Measurements from ENCODE around the gene PLPP1.

The PLPP1 gene

GRCh38 chr5:55534436-55535198 lies at the start of gene PLPP1:
Gene PLPP1 (minus strand): TSS chr5:55534964. CDS start chr5:55534629, 335 bp downstream.
- peak; percentile 55 for DNase-seq

- no peak for DNase-seq
Observed at GRCh38 chr5:55583578-55583977, 48.8 kb upstream of the PLPP1 start.

DNA sequence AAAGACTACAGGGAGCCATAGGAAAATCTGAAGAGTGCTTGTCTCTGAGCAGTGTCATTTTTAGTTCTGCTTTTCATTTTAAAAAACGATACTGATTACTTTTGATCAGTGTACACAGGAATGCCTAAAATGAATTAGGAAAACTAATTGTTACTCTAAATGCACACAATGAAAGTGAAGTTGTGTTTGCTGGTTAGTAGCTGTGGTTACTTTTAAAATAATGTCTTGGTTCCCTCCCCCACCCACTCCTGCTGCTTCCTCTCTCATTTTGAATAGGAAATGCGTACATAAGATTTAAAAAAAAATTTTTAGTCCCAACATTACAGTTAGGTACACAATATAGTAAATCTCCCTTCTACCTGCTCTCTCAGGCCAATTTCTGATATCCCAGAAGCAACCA lies 47.5 kb upstream of the PLPP1 start:
- no peak for DNase-seq

DNA sequence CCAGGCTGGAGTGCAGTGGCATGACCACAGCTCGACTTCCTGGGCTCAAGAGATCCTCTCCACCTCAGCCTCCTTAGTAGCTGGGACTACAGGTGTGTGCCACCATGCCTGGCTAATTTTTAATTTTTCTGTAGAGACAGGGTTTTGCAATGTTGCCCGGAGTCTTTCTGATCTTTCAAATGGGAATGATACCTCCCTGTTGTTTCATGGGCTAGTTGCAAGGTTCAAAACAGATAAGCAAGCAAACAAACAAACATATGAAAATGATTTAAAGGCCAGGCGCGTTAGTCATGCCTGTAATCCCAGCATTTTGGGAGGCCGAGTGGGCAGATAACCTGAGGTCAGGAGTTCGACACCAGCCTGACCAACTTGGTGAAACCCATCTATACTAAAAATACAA lies 45.3 kb upstream of the PLPP1 start:
- DNase-seq: no peak

DNA sequence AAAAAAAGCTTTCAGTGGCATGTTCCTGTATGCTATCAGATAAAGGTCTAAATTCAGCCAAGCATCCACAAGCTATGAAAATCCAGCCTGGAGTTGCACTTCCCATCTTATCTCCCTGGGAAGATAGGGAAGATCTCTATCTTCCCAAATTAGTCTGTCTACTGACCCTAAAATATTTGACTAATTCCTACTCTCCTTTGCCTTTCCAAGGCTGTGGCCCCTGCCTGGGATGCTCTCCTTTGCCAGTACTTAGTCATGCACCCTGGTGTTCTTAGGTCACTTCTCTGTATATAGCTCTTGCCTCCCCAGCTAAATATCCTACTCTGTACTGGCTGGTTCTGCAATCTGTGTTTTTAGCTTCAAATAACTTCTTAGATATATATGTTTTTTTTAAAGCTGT lies 44.0 kb upstream of the PLPP1 start:
- DNase-seq: no peak

GRCh38 chr5:55577353-55578060 lies 42.7 kb upstream of the PLPP1 start:
- DNase-seq: no peak

GRCh38 chr5:55576661-55577060 lies 41.9 kb upstream of the PLPP1 start:
- DNase-seq: no peak

GRCh38 chr5:55575815-55576583 lies 41.2 kb upstream of the PLPP1 start:
- no peak for DNase-seq

DNA sequence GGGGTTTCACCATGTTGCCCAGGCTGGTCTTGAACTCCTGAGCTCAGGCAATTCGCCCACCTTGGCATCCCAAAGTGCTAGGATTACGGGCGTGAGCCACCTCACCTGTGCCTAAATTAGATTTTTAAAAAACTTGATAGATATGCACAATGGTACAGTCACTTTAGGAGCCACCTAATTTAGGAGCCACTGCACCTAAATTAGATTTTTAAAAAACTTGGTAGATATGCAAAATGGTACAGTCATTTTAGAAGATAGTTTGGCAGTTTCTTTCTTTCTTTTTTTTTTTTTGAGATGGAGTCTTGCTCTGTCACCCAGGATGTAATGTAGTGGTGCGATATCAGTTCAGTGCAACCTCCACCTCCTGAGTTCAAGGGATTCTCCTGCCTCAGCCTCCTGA lies 37.8 kb upstream of the PLPP1 start:
- DNase-seq: no peak

DNA sequence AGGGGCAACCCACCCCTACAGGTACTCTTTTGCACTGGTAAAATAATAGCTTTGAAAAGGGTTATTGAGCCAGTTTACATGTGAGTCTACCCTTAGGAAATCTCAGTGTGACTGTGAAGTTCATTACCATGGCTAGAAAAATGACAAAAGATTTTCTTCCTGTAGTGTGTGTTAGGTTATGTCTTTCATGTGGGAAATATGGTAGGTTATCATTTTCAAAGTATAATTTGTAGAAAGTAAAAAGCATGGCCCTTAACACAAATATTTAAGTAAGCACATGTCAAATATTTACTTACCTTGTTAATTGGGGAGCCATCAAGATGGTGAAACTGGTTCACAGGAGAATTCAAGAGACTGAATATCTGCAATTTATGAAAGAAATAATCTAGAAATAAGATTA lies 37.3 kb upstream of the PLPP1 start:
- no peak for DNase-seq

- no peak for DNase-seq
Observed at GRCh38 chr5:55570570-55570969, 35.8 kb upstream of the PLPP1 start.

DNA sequence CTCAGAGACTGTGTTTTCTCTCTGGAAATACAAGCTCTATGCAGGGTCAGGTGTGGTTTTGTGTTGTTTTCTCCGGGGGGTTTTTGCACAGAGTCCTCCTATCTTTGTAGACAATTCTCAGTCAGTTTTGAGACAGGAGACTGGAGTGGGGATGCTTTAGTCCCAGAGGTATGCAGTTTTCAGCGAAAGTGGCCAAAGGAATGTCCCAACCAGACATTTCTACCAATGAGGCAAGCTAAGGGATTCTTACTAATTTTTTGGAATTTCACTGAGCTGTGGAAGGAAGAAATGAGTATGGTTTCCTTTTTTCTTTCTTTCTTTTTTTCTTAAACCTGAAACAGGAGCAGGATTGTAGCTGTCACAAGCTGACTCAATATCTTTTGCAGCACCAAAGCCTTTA lies 35.3 kb upstream of the PLPP1 start:
- no peak for DNase-seq

DNA sequence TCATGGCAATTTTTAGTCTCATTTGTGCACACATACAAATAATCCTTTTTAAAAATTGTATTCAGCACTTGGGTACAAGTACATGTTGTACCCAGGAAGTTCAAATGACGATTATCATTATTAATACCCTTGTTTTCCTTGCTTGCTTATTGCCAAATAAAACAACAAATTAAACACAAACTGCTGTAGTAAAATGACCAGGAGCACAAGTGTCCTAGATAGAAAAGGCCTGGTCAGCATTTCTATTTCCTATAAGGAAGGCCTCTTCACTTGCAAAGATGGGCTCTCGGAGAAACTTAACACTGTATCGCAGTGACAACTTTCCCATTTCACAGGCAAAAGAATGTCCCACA lies 34.7 kb upstream of the PLPP1 start:
- DNase-seq: no peak

DNA sequence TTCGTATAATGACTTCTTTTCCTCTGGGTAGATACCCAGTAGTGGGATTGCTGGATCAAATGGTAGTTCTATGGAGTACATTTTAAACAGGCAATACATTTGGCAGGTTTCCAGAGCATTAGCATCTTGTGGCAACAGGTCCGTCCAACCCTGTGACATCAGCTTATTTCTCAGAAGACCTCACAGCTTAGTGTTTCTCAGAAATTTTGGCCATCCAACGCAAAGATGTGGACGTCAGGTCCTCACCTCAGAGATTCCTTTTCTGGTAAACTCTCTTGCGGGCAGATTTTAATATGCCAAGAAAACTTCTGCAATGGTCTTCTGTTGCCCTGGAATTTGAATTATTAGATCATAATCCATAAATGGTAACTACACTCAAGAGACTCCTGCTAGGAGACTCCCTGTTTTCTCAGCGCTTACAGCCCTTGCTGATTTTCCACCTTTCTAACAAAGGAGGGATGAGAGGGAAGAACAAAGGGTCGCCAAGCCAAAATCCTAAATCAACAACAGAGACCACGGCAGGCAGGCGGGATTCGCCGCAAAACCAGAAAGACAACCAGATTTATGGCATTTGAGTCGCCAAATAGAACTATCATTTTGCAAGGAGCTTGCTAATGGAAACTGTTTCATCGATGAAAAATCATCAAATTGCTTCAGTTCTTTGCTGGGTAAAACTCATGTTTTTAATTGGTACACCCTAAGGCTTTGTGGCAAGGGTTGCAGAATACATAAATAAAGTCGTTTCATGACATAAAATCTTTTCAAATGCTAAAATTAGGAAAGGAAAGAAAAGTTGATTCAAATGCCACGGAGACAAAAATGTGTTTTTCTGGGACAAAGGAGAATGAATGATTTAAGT lies 34.1 kb upstream of the PLPP1 start:
- no peak for DNase-seq

DNA sequence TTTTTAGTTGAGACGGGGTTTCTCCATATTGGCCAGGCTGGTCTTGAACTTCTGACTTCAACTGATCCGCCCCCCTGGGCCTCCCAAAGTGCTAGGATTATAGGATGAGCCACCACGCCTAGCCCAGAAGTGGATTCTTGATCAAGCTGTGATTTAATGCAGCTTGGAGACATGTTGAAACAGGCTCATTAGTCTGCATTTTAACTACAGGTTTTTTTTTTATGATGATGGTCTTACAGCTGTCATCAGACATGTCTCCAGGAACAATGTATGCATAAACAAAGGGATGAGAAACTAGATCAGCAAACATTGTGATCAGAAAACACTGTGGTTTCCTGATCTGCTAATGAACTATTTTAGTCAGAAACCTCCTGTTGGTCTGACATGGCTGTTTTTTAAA lies 30.0 kb upstream of the PLPP1 start:
- no peak for DNase-seq

- DNase-seq: no peak
Observed at GRCh38 chr5:55558484-55558883, 23.7 kb upstream of the PLPP1 start.

DNA sequence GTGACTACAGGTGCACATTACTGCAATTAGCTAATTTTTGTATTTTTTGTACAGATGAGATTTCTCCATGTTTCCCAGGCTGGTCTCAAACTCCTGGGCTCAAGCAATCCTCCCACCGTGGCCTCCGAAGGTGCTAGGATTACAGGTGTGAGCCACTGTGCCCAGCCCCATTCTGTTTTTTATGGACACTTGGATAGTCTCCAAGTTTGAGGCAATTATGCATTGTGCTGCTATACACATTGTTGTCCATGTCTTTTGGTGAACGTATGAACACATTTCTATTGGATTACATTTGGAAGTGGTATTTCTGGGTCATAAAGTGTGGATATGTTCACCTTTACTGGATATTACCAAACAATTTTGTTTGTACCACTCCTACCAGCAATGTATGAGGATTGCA lies 22.4 kb upstream of the PLPP1 start:
- no peak for DNase-seq

- no peak for DNase-seq
Observed at GRCh38 chr5:55554585-55555202, 19.9 kb upstream of the PLPP1 start.

GRCh38 chr5:55551904-55552303 lies 17.1 kb upstream of the PLPP1 start:
- DNase-seq: no peak

GRCh38 chr5:55551358-55551757 lies 16.6 kb upstream of the PLPP1 start:
- DNase-seq: no peak

GRCh38 chr5:55547781-55548180 lies 13.0 kb upstream of the PLPP1 start:
- no peak for DNase-seq

GRCh38 chr5:55546947-55547346 lies 12.2 kb upstream of the PLPP1 start:
- DNase-seq: no peak

DNA sequence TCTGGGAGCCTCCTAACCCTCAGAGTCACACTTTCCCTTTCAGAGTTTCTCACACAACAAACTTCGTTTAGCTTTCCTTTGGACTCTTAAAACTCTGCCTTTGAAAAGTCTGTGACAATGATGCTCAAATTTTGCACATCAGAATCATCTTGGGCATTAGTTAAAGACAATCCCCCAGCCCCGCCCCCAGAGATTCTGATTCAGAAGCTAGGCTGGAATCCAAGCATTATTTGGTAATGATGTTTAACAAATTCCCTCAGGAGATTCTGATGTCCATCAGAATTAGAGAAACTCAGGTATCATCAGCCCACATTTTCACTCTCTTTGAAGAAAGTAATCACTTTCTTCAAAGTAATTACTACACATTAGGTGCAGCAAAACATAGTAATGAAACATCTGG lies 9.6 kb upstream of the PLPP1 start:
- DNase-seq: no peak
